B cell (primary cell): ENCODE measurements around the gene OR52I1. TPM values are rescaled to one million over a fixed set of nuclear protein-coding genes. Genes with fewer than 3 reads are reported as not detected.

ENCODE experiments used
- ATAC-seq: fragments of 200-7000 bp; cut with Tn5 transposase; one replicate; pipeline ENCODE4 v1.10.0; 2021; ENCODE audit warnings: low read depth, mild to moderate bottlenecking, moderate number of reproducible peaks, moderate library complexity
- CTCF ChIA-PET: fragments of 350-600 bp; sonication (Branson Sonifier 250); formaldehyde crosslinking; loops from one replicate; lab custom pipeline; 2021; ENCODE audit warnings: antibody characterized with exemption, inconsistent platforms; lab: Charles Lee
- POLR2A ChIA-PET: fragments of 350-600 bp; sonication (Branson Sonifier 250); formaldehyde crosslinking; loops from one replicate; lab custom pipeline; 2021; ENCODE audit warnings: antibody characterized with exemption; lab: Charles Lee
- DNase-seq: peaks from one replicate; pipeline ENCODE4 v3.0.0; 2013
- H2AFZ ChIP-seq: 2 replicates; pipeline ENCODE4 v1.6.1; 2012; ENCODE audit warnings: mild to moderate bottlenecking, low read depth, low read length; ENCODE audit not compliant: insufficient read depth, poor library complexity, severe bottlenecking
- H3K27ac ChIP-seq, 2 donors: 1 replicate in 1 of 2; 2 replicates in 1 of 2; pipeline ENCODE4 v1.5.1; 2012 to 2013; ENCODE audit warnings: low read length in 2 of 2, mild to moderate bottlenecking in 2 of 2, moderate library complexity in 1 of 2
- H3K27me3 ChIP-seq, 4 experiments: fragments of 200-600 bp in 1 of 4; sonication (generic) in 1 of 4; replicated peaks in 1 of 4; 1 replicate in 2 of 4; 2 replicates in 2 of 4; pipeline versions ENCODE4 v1.6.1 to v1.7.0; 2013 to 2016; ENCODE audit warnings: low read length in 3 of 4, mild to moderate bottlenecking in 2 of 4, mixed read lengths in 1 of 4, moderate library complexity in 1 of 4; ENCODE audit not compliant: insufficient read depth in 4 of 4, control insufficient read depth in 3 of 4; ENCODE audit errors: control extremely low read depth in 1 of 4
- H3K36me3 ChIP-seq, 2 experiments: replicated peaks in 1 of 2; 1 replicate in 1 of 2; 2 replicates in 1 of 2; pipeline versions ENCODE4 v1.6.1 to v1.7.1; 2013; ENCODE audit warnings: low read length in 1 of 2; ENCODE audit not compliant: insufficient read depth in 2 of 2, control insufficient read depth in 1 of 2; ENCODE audit errors: control extremely low read depth in 1 of 2, extremely low read depth in 1 of 2
- H3K4me1 ChIP-seq, 2 donors: fragments of 200-600 bp in 1 of 2; sonication (generic) in 1 of 2; 1 replicate in 1 of 2; 2 replicates in 1 of 2; pipeline versions ENCODE4 v1.5.1 to v1.6.1; 2013 to 2017; ENCODE audit warnings: low read length in 2 of 2; ENCODE audit not compliant: control insufficient read depth in 2 of 2, insufficient read depth in 2 of 2
- H3K4me2 ChIP-seq: replicated peaks from 2 replicates; pipeline ENCODE3; 2012; ENCODE audit warnings: mild to moderate bottlenecking, low read depth, low read length; ENCODE audit not compliant: poor library complexity, severe bottlenecking
- H3K4me3 ChIP-seq, 5 experiments: fragments of 200-600 bp in 1 of 5; sonication (generic) in 1 of 5; 1 replicate in 3 of 5; 2 replicates in 2 of 5; pipeline versions ENCODE4 v1.5.1 to v1.7.0; 2011 to 2016; ENCODE audit warnings: low read length in 4 of 5, mild to moderate bottlenecking in 4 of 5, low read depth in 2 of 5, control low read depth in 1 of 5, moderate library complexity in 1 of 5; ENCODE audit not compliant: insufficient read depth in 1 of 5; ENCODE audit errors: control extremely low read depth in 1 of 5, extremely low read depth in 1 of 5
- H3K79me2 ChIP-seq: fragments of 200-600 bp; sonication (generic); one replicate; pipeline ENCODE4 v1.6.0; 2016; ENCODE audit warnings: low read length; ENCODE audit not compliant: control insufficient read depth, insufficient read depth
- H3K9ac ChIP-seq: fragments of 200-600 bp; sonication (generic); 2 replicates; pipeline ENCODE4 v1.6.1; 2017; ENCODE audit warnings: mild to moderate bottlenecking, low read length, moderate library complexity
- H3K9me3 ChIP-seq, 3 donors: one replicate each; pipeline versions ENCODE4 v1.6.1 to v1.7.1; 2013; ENCODE audit warnings: low read length in 2 of 3; ENCODE audit not compliant: control insufficient read depth in 2 of 3, insufficient read depth in 1 of 3; ENCODE audit errors: control extremely low read depth in 1 of 3
- H4K20me1 ChIP-seq: 2 replicates; pipeline ENCODE4 v1.6.0; 2012; ENCODE audit warnings: mild to moderate bottlenecking, low read length; ENCODE audit not compliant: insufficient read depth, control insufficient read depth, poor library complexity, severe bottlenecking
- H3K27ac Mint-ChIP-seq: one replicate; pipeline ENCODE4 v1.8.0; 2021; ENCODE audit warnings: mixed read lengths
- H3K27me3 Mint-ChIP-seq: one replicate; pipeline ENCODE4 v1.8.0; 2021; ENCODE audit warnings: mixed read lengths
- H3K4me1 Mint-ChIP-seq: one replicate; pipeline ENCODE4 v1.8.0; 2021; ENCODE audit warnings: mixed read lengths
- H3K4me3 Mint-ChIP-seq: one replicate; pipeline ENCODE4 v1.8.0; 2021; ENCODE audit warnings: mixed read lengths
- H3K9me3 Mint-ChIP-seq: one replicate; pipeline ENCODE4 v1.8.0; 2022; ENCODE audit warnings: mixed read lengths; ENCODE audit not compliant: insufficient read depth
- EZH2 ChIP-seq: IDR thresholded peaks from 2 replicates; pipeline ENCODE4 v1.6.1; 2012; ENCODE audit warnings: borderline replicate concordance, low read depth, mild to moderate bottlenecking, moderate library complexity, low read length; ENCODE audit not compliant: insufficient read depth, poor library complexity, severe bottlenecking
- WGBS: methylation state at CpG from one replicate; pipeline ENCODE4 v1.1.5; 2013; ENCODE audit warnings: missing lambda C conversion rate; ENCODE audit not compliant: insufficient coverage; 5-methylcytosine and 5-hydroxymethylcytosine counted together
- intact Hi-C: fragments of 100-400 bp; cut with micrococcal nuclease; formaldehyde crosslinking; loops from one replicate; pipeline ENCODE4 v1.10.0; 2022
- polyA plus RNA-seq: library from polyadenylated mRNA; depleted of rRNA; stranded (reverse); fragments of >200 nt; gene quantifications from 2 replicates; pipeline ENCODE4 v1.2.3, GENCODE V29; 2012
- total RNA-seq, 2 donors: library from RNA; stranded (reverse); fragments of 120-200 nt in 1 of 2; gene quantifications; 1 replicate in 1 of 2; 2 replicates in 1 of 2; pipeline versions ENCODE4 v1.2.3 to v1.2.4, GENCODE V29; 2013 to 2022
- TF ChIP-seq, protein P1 (sequence below): fragments of 200-600 bp; IDR thresholded peaks from one replicate; pipeline ENCODE4 v1.8.0; 2022; ENCODE audit warnings: antibody characterized with exemption, mild to moderate bottlenecking

The OR52I1 gene
- total and polyA plus RNA-seq, 2 donors (not counting 1 experiment from before 2014, with no cell fraction given), result not detected

DNA sequence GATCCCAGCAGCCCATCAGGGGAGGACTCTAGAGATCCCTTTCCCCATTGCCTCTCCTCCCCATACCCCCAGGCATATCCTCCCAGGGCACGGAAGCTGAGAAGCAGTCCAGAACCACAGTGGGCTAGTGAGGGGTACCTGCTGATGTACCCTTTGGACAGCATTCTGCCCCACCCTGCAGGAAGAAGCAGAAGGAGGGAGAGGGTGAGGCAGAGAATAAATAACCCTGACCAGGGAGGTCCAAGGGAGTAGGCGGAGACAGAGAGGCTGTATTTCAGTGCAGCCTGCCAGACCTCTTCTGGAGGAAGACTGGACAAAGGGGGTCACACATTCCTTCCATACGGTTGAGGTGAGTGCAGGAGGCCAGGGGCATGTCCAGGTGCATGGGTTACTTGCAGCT lies 49.8 kb downstream of the OR52I1 start, which contains the start of gene OR51E1:
Gene OR51E1, plus strand, starts transcription at position 301 of the 400 bp plus-strand sequence. CDS start 8,545 bp downstream, outside the sequence.
- WGBS, result 88% methylated on average over 2 of the region's 3 CpGs
- CTCF ChIA-PET, result no interaction called here
- Histone ChIP-seq H3K4me1 (no peaks in the 10 kb centered on the region), H3K4me3 (no peak within 1 kb of the TSS), H3K9me3 (no peaks in the 10 kb centered on the region), H3K36me3 (no peaks in the 10 kb centered on the region), H4K20me1 (no peaks in the 10 kb centered on the region), H3K4me2 (no peak within 1 kb of the TSS), H3K79me2 (no peaks in the 10 kb centered on the region), H3K9ac (no peak within 1 kb of the TSS), H2AFZ (no peak within 1 kb of the TSS), H3K27me3 (peaks cover 0 to 2% (median 0%) of the 10 kb centered on the region in 4 experiments), H3K27ac (no peak within 1 kb of the TSS)
- intact Hi-C loops, result no loop called here
- POLR2A ChIA-PET, result no interaction called here
- TF ChIP-seq EZH2, result no peak
- TF ChIP-seq, protein P1, sequence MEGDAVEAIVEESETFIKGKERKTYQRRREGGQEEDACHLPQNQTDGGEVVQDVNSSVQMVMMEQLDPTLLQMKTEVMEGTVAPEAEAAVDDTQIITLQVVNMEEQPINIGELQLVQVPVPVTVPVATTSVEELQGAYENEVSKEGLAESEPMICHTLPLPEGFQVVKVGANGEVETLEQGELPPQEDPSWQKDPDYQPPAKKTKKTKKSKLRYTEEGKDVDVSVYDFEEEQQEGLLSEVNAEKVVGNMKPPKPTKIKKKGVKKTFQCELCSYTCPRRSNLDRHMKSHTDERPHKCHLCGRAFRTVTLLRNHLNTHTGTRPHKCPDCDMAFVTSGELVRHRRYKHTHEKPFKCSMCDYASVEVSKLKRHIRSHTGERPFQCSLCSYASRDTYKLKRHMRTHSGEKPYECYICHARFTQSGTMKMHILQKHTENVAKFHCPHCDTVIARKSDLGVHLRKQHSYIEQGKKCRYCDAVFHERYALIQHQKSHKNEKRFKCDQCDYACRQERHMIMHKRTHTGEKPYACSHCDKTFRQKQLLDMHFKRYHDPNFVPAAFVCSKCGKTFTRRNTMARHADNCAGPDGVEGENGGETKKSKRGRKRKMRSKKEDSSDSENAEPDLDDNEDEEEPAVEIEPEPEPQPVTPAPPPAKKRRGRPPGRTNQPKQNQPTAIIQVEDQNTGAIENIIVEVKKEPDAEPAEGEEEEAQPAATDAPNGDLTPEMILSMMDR, result no peak
- Mint-ChIP-seq H3K9me3 (no peaks in the 10 kb centered on the region), H3K27ac (no peak within 1 kb of the TSS), H3K4me3 (no peak within 1 kb of the TSS), H3K4me1 (no peaks in the 10 kb centered on the region), H3K27me3 (peaks cover 36% of the 10 kb centered on the region)
- DNase-seq, result no peak
- ATAC-seq, result no peak

DNA sequence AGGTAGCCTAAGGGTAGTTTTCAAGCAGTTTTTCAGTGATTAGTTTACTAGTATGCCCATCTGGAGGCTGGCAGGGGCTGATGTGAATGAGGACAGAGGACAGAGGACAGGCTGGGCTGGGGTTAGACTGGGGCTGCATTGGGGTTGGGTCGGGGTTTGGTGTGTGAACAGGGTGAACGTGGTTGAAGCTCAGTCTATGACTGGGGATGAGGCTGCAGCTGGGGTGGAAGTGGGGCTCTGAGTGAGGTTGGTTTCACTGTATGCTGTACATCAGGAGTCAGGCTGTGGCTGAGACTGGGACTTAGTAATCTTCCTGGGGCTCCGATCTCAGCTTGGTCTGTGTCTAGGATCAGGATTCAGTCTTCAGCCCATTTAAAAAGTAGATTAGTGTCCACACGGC lies 50.4 kb downstream of the OR52I1 start:
- TF ChIP-seq EZH2, result no peak
- TF ChIP-seq, protein P1, result no peak
- 68% methylated on average over 3 of the region's 4 CpGs for WGBS
- H3K27ac ChIP-seq, result no peak overlapping the region
- H3K9me3 ChIP-seq, result no peaks in the 10 kb centered on the region
- peaks cover 36% of the 10 kb centered on the region for H3K27me3 Mint-ChIP-seq
- H3K4me3 ChIP-seq, result no peak overlapping the region
- ATAC-seq (no peak), DNase-seq (no peak)
- no peaks in the 10 kb centered on the region for H3K4me1 ChIP-seq
- H3K27me3 ChIP-seq, result peaks cover 0 to 2% (median 0%) of the 10 kb centered on the region in 4 experiments
- H3K9me3 Mint-ChIP-seq, result no peaks in the 10 kb centered on the region
- CTCF ChIA-PET, result no interaction called here
- H3K79me2 ChIP-seq, result no peaks in the 10 kb centered on the region
- H4K20me1 ChIP-seq, result no peaks in the 10 kb centered on the region
- no peaks in the 10 kb centered on the region for H3K4me1 Mint-ChIP-seq
- no peak overlapping the region for H3K4me3 Mint-ChIP-seq
- no peak overlapping the region for H3K27ac Mint-ChIP-seq
- intact Hi-C loops, result no loop called here
- no peaks in the 10 kb centered on the region for H3K36me3 ChIP-seq
- H3K9ac ChIP-seq, result no peak overlapping the region
- no peak overlapping the region for H2AFZ ChIP-seq
- H3K4me2 ChIP-seq, result no peak overlapping the region
- POLR2A ChIA-PET, result no interaction called here

Other genes starting within 250 kb of the OR52I1 start
- gene OR52B4, start 225.7 kb upstream of the OR52I1 start, total RNA-seq, result not detected in 2 replicates
- gene OR52B4, start 225.7 kb upstream of the OR52I1 start, polyA plus RNA-seq, result not detected in 2 replicates
- gene TRIM21, start 200.3 kb upstream of the OR52I1 start, total RNA-seq, result 26.7 and 30.9 TPM in 2 replicates
- gene TRIM21, start 200.3 kb upstream of the OR52I1 start, polyA plus RNA-seq, result 10.1 and 11.8 TPM in 2 replicates
- not detected in 2 replicates for gene OR52K2, start 144.7 kb upstream of the OR52I1 start, total RNA-seq
- gene OR52K2, start 144.7 kb upstream of the OR52I1 start, polyA plus RNA-seq, result not detected in 2 replicates
- not detected in 2 replicates for gene OR52K1, start 111.4 kb upstream of the OR52I1 start, total RNA-seq
- not detected in 2 replicates for gene OR52K1, start 111.4 kb upstream of the OR52I1 start, polyA plus RNA-seq
- not detected in 2 replicates for gene OR52M1, start 48.8 kb upstream of the OR52I1 start, total RNA-seq
- not detected in 2 replicates for gene OR52M1, start 48.8 kb upstream of the OR52I1 start, polyA plus RNA-seq
- not detected in 2 replicates for gene OR52I2, start 12.3 kb upstream of the OR52I1 start, total RNA-seq
- gene OR52I2, start 12.3 kb upstream of the OR52I1 start, polyA plus RNA-seq, result not detected in 2 replicates
- gene TRIM68, start 14.2 kb downstream of the OR52I1 start, total RNA-seq, result 19.8 and 21.7 TPM in 2 replicates
- gene TRIM68, start 14.2 kb downstream of the OR52I1 start, polyA plus RNA-seq, result 5.6 and 7.6 TPM in 2 replicates
- gene OR51D1, start 43.4 kb downstream of the OR52I1 start, total RNA-seq, result not detected in 2 replicates
- gene OR51D1, start 43.4 kb downstream of the OR52I1 start, polyA plus RNA-seq, result not detected in 2 replicates
- not detected in 2 replicates for gene OR51E1, start 49.9 kb downstream of the OR52I1 start, total RNA-seq
- gene OR51E1, start 49.9 kb downstream of the OR52I1 start, polyA plus RNA-seq, result not detected in 2 replicates
- gene OR51E2, start 103.8 kb downstream of the OR52I1 start, total RNA-seq, result not detected in 2 replicates
- gene OR51E2, start 103.8 kb downstream of the OR52I1 start, polyA plus RNA-seq, result not detected in 2 replicates
- gene MMP26, start 110.7 kb downstream of the OR52I1 start, total RNA-seq, result not detected in 2 replicates
- not detected in 2 replicates for gene MMP26, start 110.7 kb downstream of the OR52I1 start, polyA plus RNA-seq
- gene OR51F1, start 175.9 kb downstream of the OR52I1 start, total RNA-seq, result not detected in 2 replicates
- gene OR51F1, start 175.9 kb downstream of the OR52I1 start, polyA plus RNA-seq, result not detected in 2 replicates
- not detected in 2 replicates for gene OR52R1, start 210.3 kb downstream of the OR52I1 start, total RNA-seq
- gene OR52R1, start 210.3 kb downstream of the OR52I1 start, polyA plus RNA-seq, result not detected in 2 replicates
- gene OR51F2, start 227.3 kb downstream of the OR52I1 start, total RNA-seq, result not detected in 2 replicates
- not detected in 2 replicates for gene OR51F2, start 227.3 kb downstream of the OR52I1 start, polyA plus RNA-seq